A673 (cell line): ENCODE measurements around the gene ELL2.

Experiments
- CTCF ChIP-seq: fragments of 300-800, 200-600 bp; sonication (generic); conservative IDR thresholded peaks from 2 replicates; pipeline ENCODE4 v1.5.1; 2017; ENCODE audit warnings: low read depth, mild to moderate bottlenecking, antibody characterized with exemption, low read length, moderate library complexity, mixed read lengths
- EZH2 ChIP-seq: fragments of 200-600 bp; sonication (generic); IDR thresholded peaks from 2 replicates; pipeline ENCODE4 v1.6.1; 2017; ENCODE audit warnings: borderline replicate concordance, low read depth, mild to moderate bottlenecking, mixed read lengths, antibody characterized with exemption, low read length; ENCODE audit not compliant: poor library complexity, severe bottlenecking

- no peak for TF ChIP-seq CTCF
- no peak for TF ChIP-seq EZH2
Observed at GRCh38 chr5:95878417-95879323, 83.0 kb downstream of the ELL2 start.
